GM23248 (cell line): ENCODE measurements around the gene TTC39A. TPM values are rescaled to one million over a fixed set of nuclear protein-coding genes. Genes with fewer than 3 reads are reported as not detected.

Experiments used
- DNase-seq: peaks from one replicate; pipeline ENCODE4 v3.0.0-alpha.2; 2015
- H2AFZ ChIP-seq: fragments of 200-600 bp; sonication (generic); 2 replicates; pipeline ENCODE4 v1.6.1; 2016; ENCODE audit warnings: antibody characterized with exemption
- H3F3A ChIP-seq: fragments of 200-600 bp; sonication (generic); 2 replicates; pipeline ENCODE4 v1.6.1; 2016; ENCODE audit warnings: mild to moderate bottlenecking, antibody characterized with exemption, mixed run types; ENCODE audit not compliant: insufficient read depth
- H3K27ac ChIP-seq: fragments of 200-600 bp; sonication (generic); 2 replicates; pipeline ENCODE4 v1.5.1; 2016; ENCODE audit warnings: mild to moderate bottlenecking
- H3K27me3 ChIP-seq: fragments of 200-600 bp; sonication (generic); replicated peaks from 2 replicates; pipeline ENCODE4 v1.6.1; 2016; ENCODE audit warnings: mild to moderate bottlenecking; ENCODE audit not compliant: insufficient read depth
- H3K36me3 ChIP-seq: fragments of 200-600 bp; sonication (generic); 2 replicates; pipeline ENCODE4 v1.6.1; 2016; ENCODE audit warnings: low read depth, mild to moderate bottlenecking
- H3K4me1 ChIP-seq: fragments of 200-600 bp; sonication (generic); 2 replicates; pipeline ENCODE4 v1.6.1; 2016; ENCODE audit warnings: mild to moderate bottlenecking; ENCODE audit not compliant: insufficient read depth
- H3K4me2 ChIP-seq: fragments of 200-600 bp; sonication (generic); one replicate; pipeline ENCODE4 v1.6.1; 2016; ENCODE audit warnings: mild to moderate bottlenecking; ENCODE audit not compliant: unreplicated experiment
- H3K4me3 ChIP-seq: fragments of 200-600 bp; sonication (generic); 2 replicates; pipeline ENCODE4 v1.5.1; 2016; ENCODE audit warnings: mild to moderate bottlenecking
- H3K79me2 ChIP-seq: fragments of 200-600 bp; sonication (generic); 2 replicates; pipeline ENCODE4 v1.6.1; 2016; ENCODE audit warnings: mild to moderate bottlenecking; ENCODE audit not compliant: insufficient read depth
- H3K9ac ChIP-seq: fragments of 200-600 bp; sonication (generic); 2 replicates; pipeline ENCODE4 v1.6.1; 2016; ENCODE audit warnings: mild to moderate bottlenecking
- H3K9me2 ChIP-seq: fragments of 200-600 bp; sonication (generic); 2 replicates; pipeline ENCODE4 v1.6.1; 2016; ENCODE audit warnings: mixed run types, mild to moderate bottlenecking, moderate library complexity; ENCODE audit not compliant: insufficient read depth
- H3K9me3 ChIP-seq: fragments of 200-600 bp; sonication (generic); one replicate; pipeline ENCODE4 v1.6.1; 2017; ENCODE audit warnings: low read depth
- H4K20me1 ChIP-seq: fragments of 200-600 bp; sonication (generic); 2 replicates; pipeline ENCODE4 v1.6.0; 2016; ENCODE audit not compliant: insufficient read depth
- EZH2 ChIP-seq: fragments of 200-600 bp; sonication (generic); IDR thresholded peaks from 2 replicates; pipeline ENCODE4 v1.6.1; 2018; ENCODE audit warnings: antibody characterized with exemption, mild to moderate bottlenecking; ENCODE audit not compliant: insufficient read depth, poor library complexity, severe bottlenecking
- EZH2phosphoT487 ChIP-seq: fragments of 200-600 bp; sonication (generic); IDR thresholded peaks from 2 replicates; pipeline ENCODE4 v1.6.1; 2018; ENCODE audit warnings: antibody characterized with exemption, moderate library complexity, mild to moderate bottlenecking, low read depth; ENCODE audit not compliant: insufficient read depth
- WGBS, 2 experiments: methylation state at CpG; one replicate each; pipeline ENCODE4 v1.1.6; 2015 to 2017; ENCODE audit warnings: low lambda C conversion rate in 2 of 2, low coverage in 1 of 2; ENCODE audit errors: missing lambda C conversion rate in 2 of 2; 5-methylcytosine and 5-hydroxymethylcytosine counted together
- in situ Hi-C: fragments of 300-500 bp; cut with MboI; formaldehyde crosslinking; loops from 2 replicates; pipeline ENCODE4 v1.15.0; 2020
- polyA plus RNA-seq: library from polyadenylated mRNA; unstranded; fragments of >200 nt; fragmentation: Nextera tagmentation; extraction: Ambion mirVana; gene quantifications from 2 replicates; pipeline ENCODE4 v1.2.1, GENCODE V29; 2016
- total RNA-seq: library from RNA; depleted of rRNA; stranded (reverse); fragments of >200 nt; shearing (Covaris generic); gene quantifications from 2 replicates; pipeline ENCODE4 v1.2.3, GENCODE V29; 2014

The TTC39A gene
- total and polyA plus RNA-seq, 2 experiments from 2014 or later = 0.15 TPM; not detected in 1

DNA sequence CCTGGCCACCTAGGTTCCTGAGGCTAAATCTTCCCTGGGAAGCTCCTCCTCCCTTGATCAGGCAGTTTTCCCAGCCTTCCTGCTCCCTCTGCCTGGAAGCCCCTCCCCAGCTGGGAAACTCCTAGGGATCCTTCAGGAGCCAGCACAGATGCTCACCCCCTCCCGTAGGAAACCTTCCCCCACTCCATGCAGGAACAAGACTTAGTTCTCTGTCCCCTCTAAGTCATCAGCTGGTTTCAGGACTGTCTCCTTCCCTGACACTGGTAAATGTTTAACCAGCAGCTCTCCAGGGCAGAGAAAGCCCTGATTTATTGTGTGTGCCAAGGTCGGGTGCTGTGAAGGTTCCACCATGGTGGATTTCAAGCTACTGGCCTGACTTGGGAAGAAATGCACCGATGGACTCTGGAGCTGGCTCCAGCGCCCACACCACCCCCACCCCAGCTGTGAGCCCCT lies 25.0 kb downstream of the TTC39A start:
- Histone ChIP-seq H3F3A (no peaks in the 10 kb centered on the region), H3K9me3 (no peaks in the 10 kb centered on the region), H3K9me2 (no peaks in the 10 kb centered on the region), H3K79me2 (no peaks in the 10 kb centered on the region), H3K9ac (no peak overlapping the region), H3K27ac (no peak overlapping the region), H3K36me3 (no peaks in the 10 kb centered on the region), H2AFZ (no peak overlapping the region), H3K4me3 (no peak overlapping the region), H3K27me3 (no peaks in the 10 kb centered on the region), H3K4me2 (no peak overlapping the region), H4K20me1 (no peaks in the 10 kb centered on the region), H3K4me1 (no peaks in the 10 kb centered on the region)
- DNase-seq = no peak
- 56 to 61% methylated on average over 4 of the region's 4 CpGs for WGBS, 2 experiments
- no peak for TF ChIP-seq EZH2phosphoT487
- no peak for TF ChIP-seq EZH2
- in situ Hi-C loops = no loop called here

DNA sequence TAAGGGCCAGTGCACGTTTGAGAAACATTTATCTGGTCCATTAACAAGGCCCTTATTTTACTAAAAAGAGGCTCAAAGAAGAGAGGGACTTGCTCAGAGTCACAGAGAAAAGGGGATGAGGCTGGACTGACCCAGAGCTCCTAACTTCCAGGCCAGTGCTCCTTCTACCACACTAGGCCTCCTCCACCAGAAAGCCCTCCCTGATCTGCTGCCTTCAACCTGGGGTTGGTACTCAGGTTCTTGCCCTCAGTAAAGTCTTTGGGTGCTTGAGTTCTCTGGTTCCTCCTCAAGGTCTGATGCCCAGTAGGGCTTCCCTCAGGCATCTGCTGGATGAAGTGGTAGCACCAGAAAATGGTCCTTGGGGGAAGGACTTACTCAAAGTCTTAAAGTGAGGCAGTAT lies 26.0 kb downstream of the TTC39A start:
- Histone ChIP-seq H3K9ac (no peak overlapping the region), H3K9me3 (no peaks in the 10 kb centered on the region), H3K4me1 (no peaks in the 10 kb centered on the region), H3F3A (no peaks in the 10 kb centered on the region), H3K27ac (no peak overlapping the region), H3K9me2 (no peaks in the 10 kb centered on the region), H3K79me2 (no peaks in the 10 kb centered on the region), H3K4me2 (no peak overlapping the region), H3K36me3 (no peaks in the 10 kb centered on the region), H2AFZ (no peak overlapping the region), H3K27me3 (no peaks in the 10 kb centered on the region), H3K4me3 (no peak overlapping the region), H4K20me1 (no peaks in the 10 kb centered on the region)
- no peak for DNase-seq
- WGBS, 2 experiments = 23 to 29% methylated on average over 1 of the region's 1 CpG
- in situ Hi-C loops = no loop called here
- TF ChIP-seq EZH2 (no peak), EZH2phosphoT487 (no peak)

DNA sequence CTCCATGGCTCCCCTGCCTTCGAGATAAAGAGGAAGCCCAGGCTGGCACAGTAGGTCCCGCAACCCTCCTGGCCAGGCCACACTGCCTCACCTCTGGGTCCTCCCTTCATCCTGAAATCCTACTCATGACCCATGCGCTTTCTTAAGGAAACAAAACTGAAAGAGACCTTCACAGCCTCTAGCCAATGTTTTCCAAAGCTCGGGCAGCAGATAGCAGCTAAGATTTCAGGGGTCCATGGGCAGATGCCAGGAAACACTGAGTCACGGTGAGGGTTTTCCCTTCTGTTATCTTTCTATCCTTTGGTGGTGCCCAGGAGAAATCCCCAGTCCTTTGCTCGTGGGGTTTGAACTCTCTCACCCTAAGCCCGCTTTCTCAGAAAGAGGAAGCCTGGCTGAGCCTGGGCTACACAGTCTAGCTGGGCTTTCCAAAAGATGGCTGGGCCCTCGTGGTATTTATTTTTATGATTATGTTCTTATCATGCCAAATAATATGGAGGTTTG lies 26.6 kb downstream of the TTC39A start:
- no peaks in the 10 kb centered on the region for H3K27me3 ChIP-seq
- WGBS, 2 experiments = 71 to 78% methylated on average over 8 of the region's 8 CpGs
- no peak overlapping the region for H3K4me3 ChIP-seq
- no peaks in the 10 kb centered on the region for H3F3A ChIP-seq
- H2AFZ ChIP-seq = no peak overlapping the region
- no peak overlapping the region for H3K9ac ChIP-seq
- no peaks in the 10 kb centered on the region for H3K4me1 ChIP-seq
- no peak overlapping the region for H3K4me2 ChIP-seq
- H3K27ac ChIP-seq = no peak overlapping the region
- no peaks in the 10 kb centered on the region for H4K20me1 ChIP-seq
- no peaks in the 10 kb centered on the region for H3K9me2 ChIP-seq
- DNase-seq = no peak
- in situ Hi-C loops = no loop called here
- no peaks in the 10 kb centered on the region for H3K9me3 ChIP-seq
- no peaks in the 10 kb centered on the region for H3K79me2 ChIP-seq
- H3K36me3 ChIP-seq = no peaks in the 10 kb centered on the region
- TF ChIP-seq EZH2 (no peak), EZH2phosphoT487 (no peak)

DNA sequence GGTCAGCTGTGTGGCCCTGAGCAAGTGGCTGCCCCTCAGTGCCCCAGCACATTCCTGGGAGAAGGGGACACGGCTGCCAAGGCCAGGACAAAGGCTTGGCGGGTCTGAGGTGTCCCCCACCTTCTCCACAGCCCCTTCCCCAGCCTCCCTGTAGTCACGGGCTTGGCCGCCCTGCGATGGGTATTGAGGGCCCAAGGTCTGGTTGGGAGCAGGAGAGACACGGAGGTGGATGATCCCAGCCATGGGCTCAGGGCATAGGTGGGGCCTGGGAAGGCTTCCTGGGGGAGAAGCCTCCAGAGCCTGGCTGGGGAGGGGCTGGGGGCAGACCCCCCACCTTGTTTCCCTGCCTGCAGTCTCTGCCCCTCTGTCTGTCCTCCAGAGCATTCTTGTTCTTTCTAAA lies 27.0 kb downstream of the TTC39A start:
- Histone ChIP-seq H3F3A (no peaks in the 10 kb centered on the region), H3K27ac (no peak overlapping the region), H2AFZ (no peak overlapping the region), H3K79me2 (no peaks in the 10 kb centered on the region), H3K4me3 (no peak overlapping the region), H3K36me3 (no peaks in the 10 kb centered on the region), H3K9me3 (no peaks in the 10 kb centered on the region), H3K4me1 (no peaks in the 10 kb centered on the region), H3K9me2 (no peaks in the 10 kb centered on the region), H3K27me3 (no peaks in the 10 kb centered on the region), H4K20me1 (no peaks in the 10 kb centered on the region), H3K4me2 (no peak overlapping the region), H3K9ac (no peak overlapping the region)
- in situ Hi-C loops = no loop called here
- no peak for DNase-seq
- WGBS, 2 experiments = 47 to 71% methylated on average over 3 to 6 of the region's 6 CpGs
- no peak for TF ChIP-seq EZH2
- TF ChIP-seq EZH2phosphoT487 = no peak

DNA sequence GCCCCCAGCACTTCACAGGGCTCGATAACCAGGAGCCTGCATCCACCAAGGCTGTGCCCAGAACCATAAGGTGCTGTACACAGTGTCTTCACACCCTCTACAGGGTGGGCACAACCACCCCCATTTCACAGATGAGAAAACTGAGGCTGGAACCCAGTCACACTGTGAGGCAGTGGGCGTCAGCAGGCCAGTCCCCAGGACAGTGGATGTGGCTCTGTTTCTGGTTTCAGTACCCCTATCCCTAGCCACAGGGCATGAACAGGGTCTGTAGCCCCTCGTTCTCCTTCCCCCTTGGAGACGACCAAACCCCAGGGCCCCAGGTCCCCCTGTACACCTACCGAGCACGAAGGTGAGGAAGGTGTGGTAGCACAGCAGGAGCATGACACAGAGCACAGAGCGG lies 27.6 kb downstream of the TTC39A start:
- Histone ChIP-seq H4K20me1 (no peaks in the 10 kb centered on the region), H3K4me2 (no peak overlapping the region), H3K4me1 (no peaks in the 10 kb centered on the region), H3K27me3 (no peaks in the 10 kb centered on the region), H3K9me3 (no peaks in the 10 kb centered on the region), H2AFZ (no peak overlapping the region), H3K27ac (no peak overlapping the region), H3K9ac (no peak overlapping the region), H3K36me3 (no peaks in the 10 kb centered on the region), H3K9me2 (no peaks in the 10 kb centered on the region), H3K79me2 (no peaks in the 10 kb centered on the region), H3K4me3 (no peak overlapping the region), H3F3A (no peaks in the 10 kb centered on the region)
- no peak for DNase-seq
- 73 to 87% methylated on average over 7 of the region's 7 CpGs for WGBS, 2 experiments
- in situ Hi-C loops = no loop called here
- TF ChIP-seq EZH2phosphoT487 (no peak), EZH2 (no peak)
